Parietal lobe (tissue), 2 donors: ENCODE data around the gene ATE1. TPM values are rescaled to one million over a fixed set of nuclear protein-coding genes. Genes with fewer than 3 reads are reported as not detected.

Experiments used
- small RNA-seq: library from RNA; depleted of rRNA; stranded (forward); fragments of <200 nt; gene quantifications from one replicate; pipeline ENCODE3, GENCODE V24; 2014; ENCODE audit warnings: low replicate concordance
- total RNA-seq: library from RNA; depleted of rRNA; stranded (reverse); fragments of >200 nt; gene quantifications from one replicate; pipeline ENCODE4 v1.2.3, GENCODE V29; 2014

The ATE1 gene
- total RNA-seq, result 54.1 TPM

GRCh38 chr10:121927841-121928527 is at the start of gene ATE1:
Gene ATE1, minus strand, starts transcription at chr10:121928031. Its CDS starts 82 bp downstream, at chr10:121927949.

GRCh38 chr10:121974535-121975294 is 46.9 kb upstream of the ATE1 start, which contains the start of gene NSMCE4A:
Gene NSMCE4A, minus strand, starts transcription at chr10:121975217. Its CDS starts 52 bp downstream, at chr10:121975165.

Small RNAs within 50 kb of the gene (small RNA-seq; reads per million reads assigned to genes)
- not detected for gene RF00019
- not detected for gene RF02219

Other genes starting within 250 kb of the ATE1 start
- 56.3 TPM for gene NSMCE4A, start 47.2 kb upstream of the ATE1 start, total RNA-seq
- 47.6 TPM for gene TACC2, start 61.1 kb upstream of the ATE1 start, total RNA-seq